Measurements from ENCODE around the gene DISC1. TPM values are rescaled to one million over a fixed set of nuclear protein-coding genes. Genes with fewer than 3 reads are reported as not detected.
A peak's percentile ranks its signal among the peaks of the same experiment; 100 is the strongest.

The DISC1 gene
- total and polyA plus RNA-seq, 2 donors (not counting 3 experiments of a cell fraction or from before 2014, with no cell fraction given) = 3.3 to 14.7 TPM

DNA sequence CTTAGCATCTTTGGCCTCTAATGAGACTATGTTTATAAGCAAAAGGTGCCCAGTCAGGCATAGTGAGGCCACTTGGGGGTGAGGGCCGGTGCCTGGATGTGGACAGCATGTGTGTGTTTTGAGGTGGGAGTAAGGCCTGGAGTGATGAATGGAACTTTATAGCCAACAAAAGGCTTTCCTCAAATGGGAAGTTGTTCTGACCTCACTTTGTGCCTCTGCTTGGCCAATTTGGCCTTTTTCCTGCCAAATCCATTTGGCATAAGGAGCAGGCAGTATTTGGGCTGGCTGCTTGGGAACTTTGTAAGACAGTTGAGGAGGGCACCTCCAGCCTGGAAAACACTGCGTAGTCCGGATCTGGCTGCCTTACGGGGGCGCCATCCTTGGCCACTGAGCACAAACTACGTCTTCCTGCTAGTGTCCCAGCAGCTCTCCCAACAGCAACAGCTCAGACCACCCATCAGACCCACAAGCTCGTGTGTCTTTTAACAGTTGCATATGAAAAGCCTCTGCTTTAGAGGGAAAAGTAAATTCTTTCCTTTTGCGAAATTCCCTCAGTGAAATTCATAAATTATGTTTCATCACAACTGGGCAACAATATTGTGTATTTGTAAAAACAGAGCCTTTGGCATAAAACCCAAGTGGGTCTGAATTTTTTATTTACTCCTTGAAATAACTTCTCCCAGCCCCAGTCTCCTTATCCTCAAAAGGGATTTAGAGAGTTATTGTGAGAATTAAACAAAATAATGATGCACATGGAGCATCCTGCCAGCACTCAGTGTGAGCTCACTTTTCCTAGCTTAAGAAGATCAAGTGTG lies 322.9 kb downstream of the DISC1 start:
- H3K79me2 ChIP-seq (ENCODE audit: control insufficient read depth, insufficient read depth, low read length) = no peaks in the 10 kb centered on the region
- H3K4me2 ChIP-seq (ENCODE audit: insufficient read depth, low read length) = no peak overlapping the region
- H3K9me1 ChIP-seq (replicated peaks; ENCODE audit: control insufficient read depth, extremely low read depth, insufficient read depth, low read length) = no peaks in the 10 kb centered on the region
- FAIRE-seq (peak; percentile 49), DNase-seq (ENCODE audit: low read depth, low spot score) (no peak)
- no peaks in the 10 kb centered on the region for H3K9me3 ChIP-seq (replicated peaks; ENCODE audit: control insufficient read depth, insufficient read depth, low read length)
- no peak overlapping the region for H3K27ac ChIP-seq (ENCODE audit: insufficient read depth, low read depth, low read length)
- H3K36me3 ChIP-seq (ENCODE audit: control insufficient read depth in 2 of 2, extremely low read depth in 1 of 2, insufficient read depth in 2 of 2, low read length in 2 of 2) = no peaks in the 10 kb centered on the region
- no peak overlapping the region for H3K4me3 ChIP-seq (replicated peaks in 1 of 3; ENCODE audit: insufficient read depth in 1 of 3, low read depth in 1 of 3, low read length in 3 of 3)
- peaks cover 8% of the 10 kb centered on the region for H3K4me1 ChIP-seq (ENCODE audit: control insufficient read depth, extremely low read depth, insufficient read depth, low read length)
- no peak overlapping the region for H2AFZ ChIP-seq (ENCODE audit: low read depth, low read length)
- POLR2A ChIA-PET = no interaction called here
- intact Hi-C loops (cut with micrococcal nuclease) = no loop called here
- H3K27me3 ChIP-seq (ENCODE audit: control insufficient read depth in 2 of 2, insufficient read depth in 2 of 2, low read length in 2 of 2) = no peaks in the 10 kb centered on the region
- H3K9ac ChIP-seq (replicated peaks; ENCODE audit: extremely low read depth, insufficient read depth, low read length) = no peak overlapping the region
- TF ChIP-seq, protein P1, sequence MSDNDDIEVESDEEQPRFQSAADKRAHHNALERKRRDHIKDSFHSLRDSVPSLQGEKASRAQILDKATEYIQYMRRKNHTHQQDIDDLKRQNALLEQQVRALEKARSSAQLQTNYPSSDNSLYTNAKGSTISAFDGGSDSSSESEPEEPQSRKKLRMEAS (IDR thresholded peaks at IDR 0.05; ENCODE audit: insufficient read depth, insufficient read length) = no peak
- TF ChIP-seq EZH2 (IDR thresholded peaks at IDR 0.05; ENCODE audit: borderline replicate concordance, low read depth, low read length, severe bottlenecking) (no peak), POLR2AphosphoS5 (IDR thresholded peaks at IDR 0.05; ENCODE audit: insufficient read depth, low read depth, low read length) (no peak), POLR2A (IDR thresholded peaks at IDR 0.05; ENCODE audit: low read depth, low read length) (no peak), GATA2 (IDR thresholded peaks at IDR 0.05; ENCODE audit: insufficient read depth, insufficient read length, low read depth, low read length) (no peak), FOS (IDR thresholded peaks at IDR 0.05; ENCODE audit: borderline replicate concordance, insufficient read depth, low read length) (no peak), MYC (IDR thresholded peaks at IDR 0.05; ENCODE audit: low read depth, low read length) (no peak), JUN (IDR thresholded peaks at IDR 0.05; ENCODE audit: borderline replicate concordance, insufficient read depth, insufficient read length, low read depth) (no peak)
- TF ChIP-seq, protein P2, sequence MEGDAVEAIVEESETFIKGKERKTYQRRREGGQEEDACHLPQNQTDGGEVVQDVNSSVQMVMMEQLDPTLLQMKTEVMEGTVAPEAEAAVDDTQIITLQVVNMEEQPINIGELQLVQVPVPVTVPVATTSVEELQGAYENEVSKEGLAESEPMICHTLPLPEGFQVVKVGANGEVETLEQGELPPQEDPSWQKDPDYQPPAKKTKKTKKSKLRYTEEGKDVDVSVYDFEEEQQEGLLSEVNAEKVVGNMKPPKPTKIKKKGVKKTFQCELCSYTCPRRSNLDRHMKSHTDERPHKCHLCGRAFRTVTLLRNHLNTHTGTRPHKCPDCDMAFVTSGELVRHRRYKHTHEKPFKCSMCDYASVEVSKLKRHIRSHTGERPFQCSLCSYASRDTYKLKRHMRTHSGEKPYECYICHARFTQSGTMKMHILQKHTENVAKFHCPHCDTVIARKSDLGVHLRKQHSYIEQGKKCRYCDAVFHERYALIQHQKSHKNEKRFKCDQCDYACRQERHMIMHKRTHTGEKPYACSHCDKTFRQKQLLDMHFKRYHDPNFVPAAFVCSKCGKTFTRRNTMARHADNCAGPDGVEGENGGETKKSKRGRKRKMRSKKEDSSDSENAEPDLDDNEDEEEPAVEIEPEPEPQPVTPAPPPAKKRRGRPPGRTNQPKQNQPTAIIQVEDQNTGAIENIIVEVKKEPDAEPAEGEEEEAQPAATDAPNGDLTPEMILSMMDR (IDR thresholded peaks at IDR 0.05; ENCODE audit: extremely low read depth in 1 of 2, insufficient read depth in 1 of 2, low read depth in 1 of 2, low read length in 2 of 2) = no peak
- no peaks in the 10 kb centered on the region for H4K20me1 ChIP-seq (replicated peaks; ENCODE audit: control insufficient read depth, extremely low read depth, insufficient read depth, low read length)
- CTCF ChIA-PET = no interaction called here
- BruUV-seq (replicated peaks) = no TSS peak
- dilution Hi-C loops (cut with MboI; ENCODE audit: extremely low pct_ligation_motif_present, low sequenced_read_pairs) = no loop called here
